ENCODE data around the gene PLEKHS1.

DNA sequence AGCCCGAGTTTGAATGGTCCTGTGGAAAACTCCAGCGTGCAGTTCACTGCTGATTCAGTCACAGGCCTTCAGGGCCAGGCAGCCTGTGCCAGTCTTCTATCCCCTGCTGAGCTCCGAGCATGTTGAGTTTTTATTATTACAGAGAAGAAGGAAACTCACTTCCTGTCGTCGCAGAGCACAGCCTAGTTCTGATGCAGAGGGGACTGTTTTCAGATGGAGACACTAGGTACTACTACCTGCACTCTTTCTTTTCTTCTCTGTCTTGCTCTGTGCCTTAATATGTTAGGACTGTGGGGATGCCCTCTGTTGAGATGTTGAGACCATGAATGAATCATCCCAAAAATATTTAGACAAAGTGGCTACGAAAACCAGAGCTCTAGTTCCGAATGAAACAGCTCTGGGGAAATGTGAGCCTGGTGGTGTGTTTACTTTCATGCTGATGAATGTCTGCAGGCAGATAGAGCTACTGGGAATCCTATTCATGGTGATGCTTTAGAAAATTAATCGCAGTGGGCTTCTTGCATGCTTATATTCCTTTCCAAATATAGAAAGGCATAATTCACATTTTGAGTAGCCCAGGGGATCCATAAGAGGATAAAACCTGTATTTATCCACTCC, 42.2 kb upstream of the PLEKHS1 start:
- TF ChIP-seq CTCF (IDR thresholded peaks at IDR 0.05 in 8 of 11, conservative IDR thresholded peaks at IDR 0.05 in 3 of 11) (no peak), POLR2A (IDR thresholded peaks at IDR 0.05) (no peak)

Measured in spleen (tissue), 7 donors.